HG03108 (cell line): Measurements from ENCODE around the gene TTC28.

ENCODE experiments used
- ATAC-seq: cut with Tn5 transposase; IDR thresholded peaks from one replicate; pipeline ENCODE4 v1.9.1; 2021; ENCODE audit warnings: moderate library complexity; ENCODE audit not compliant: unreplicated experiment

TTC28 gene

GRCh38 chr22:28299309-28299708 lies 380.3 kb downstream of the TTC28 start:
- no peak for ATAC-seq

- ATAC-seq: no peak
Observed at GRCh38 chr22:28297504-28297903, 382.1 kb downstream of the TTC28 start.

- ATAC-seq: no peak
Observed at GRCh38 chr22:28296452-28296851, 383.2 kb downstream of the TTC28 start.

- no peak for ATAC-seq
Observed at GRCh38 chr22:28283068-28283654, 396.5 kb downstream of the TTC28 start.

GRCh38 chr22:28282405-28283067 lies 397.1 kb downstream of the TTC28 start:
- no peak for ATAC-seq

- ATAC-seq: no peak
Observed at GRCh38 chr22:28279888-28280287, 399.8 kb downstream of the TTC28 start.

GRCh38 chr22:28269277-28269676 lies 410.4 kb downstream of the TTC28 start:
- ATAC-seq: no peak

- no peak for ATAC-seq
Observed at GRCh38 chr22:28268850-28269249, 410.8 kb downstream of the TTC28 start.

- ATAC-seq: no peak
Observed at GRCh38 chr22:28268171-28268570, 411.5 kb downstream of the TTC28 start.

- ATAC-seq: no peak
Observed at GRCh38 chr22:28260619-28261018, 419.0 kb downstream of the TTC28 start.

GRCh38 chr22:28259774-28260312 lies 419.8 kb downstream of the TTC28 start:
- ATAC-seq: no peak

- no peak for ATAC-seq
Observed at GRCh38 chr22:28254396-28254795, 425.2 kb downstream of the TTC28 start.

GRCh38 chr22:28252539-28252938 lies 427.1 kb downstream of the TTC28 start:
- no peak for ATAC-seq

GRCh38 chr22:28250036-28250695 lies 429.5 kb downstream of the TTC28 start:
- ATAC-seq: no peak

GRCh38 chr22:28249402-28249801 lies 430.2 kb downstream of the TTC28 start:
- no peak for ATAC-seq

GRCh38 chr22:28247667-28248363 lies 431.8 kb downstream of the TTC28 start:
- no peak for ATAC-seq

GRCh38 chr22:28247136-28247535 lies 432.5 kb downstream of the TTC28 start:
- no peak for ATAC-seq

- no peak for ATAC-seq
Observed at GRCh38 chr22:28246397-28246796, 433.2 kb downstream of the TTC28 start.

- no peak for ATAC-seq
Observed at GRCh38 chr22:28245579-28246224, 433.9 kb downstream of the TTC28 start.

GRCh38 chr22:28244757-28245156 lies 434.9 kb downstream of the TTC28 start:
- no peak for ATAC-seq

- no peak for ATAC-seq
Observed at GRCh38 chr22:28243539-28243938, 436.1 kb downstream of the TTC28 start.
